Upper lobe of left lung (tissue), 6 donors: ENCODE results near the gene FHDC1. TPM values are rescaled to one million over a fixed set of nuclear protein-coding genes. Genes with fewer than 3 reads are reported as not detected.

Source experiments
- ATAC-seq, 2 donors: fragments of 200-7000 bp; cut with Tn5 transposase; one replicate each; pipeline ENCODE4 v1.9.1; 2022; ENCODE audit warnings: mild to moderate bottlenecking in 2 of 2, moderate library complexity in 2 of 2; ENCODE audit not compliant: low FRiP score in 2 of 2
- DNase-seq, 2 donors: peaks; one replicate each; pipeline ENCODE4 v3.0.0-alpha.2; 2019 to 2020
- H3K27ac ChIP-seq, 4 donors: fragments of 200-600 bp; sonication (generic); one replicate each; pipeline ENCODE4 v1.5.1; 2016 to 2019
- H3K27me3 ChIP-seq, 4 donors: fragments of 200-600 bp; sonication (generic); one replicate each; pipeline ENCODE4 v1.5.1; 2017 to 2019
- H3K36me3 ChIP-seq, 4 donors: fragments of 200-600 bp; sonication (generic); one replicate each; pipeline ENCODE4 v1.5.1; 2016 to 2019
- H3K4me1 ChIP-seq, 4 donors: fragments of 200-600 bp; sonication (generic); one replicate each; pipeline ENCODE4 v1.5.1; 2018 to 2019
- H3K4me3 ChIP-seq, 4 donors: fragments of 200-600 bp; sonication (generic); one replicate each; pipeline ENCODE4 v1.5.1; 2017 to 2019; ENCODE audit warnings: mild to moderate bottlenecking in 2 of 4, moderate library complexity in 1 of 4
- H3K9me3 ChIP-seq, 4 donors: fragments of 200-600 bp; sonication (generic); one replicate each; pipeline ENCODE4 v1.5.1; 2018 to 2019
- EP300 ChIP-seq, 4 donors: sonication (generic); formaldehyde crosslinking; IDR thresholded peaks; one replicate each; pipeline ENCODE4 v1.5.1; 2017; ENCODE audit warnings: antibody characterized with exemption in 4 of 4, control low read depth in 2 of 4
- POLR2A ChIP-seq, 4 donors: fragments of 450-650 bp; IDR thresholded peaks; one replicate each; pipeline ENCODE4 v1.5.1; 2016 to 2017; ENCODE audit warnings: antibody characterized with exemption in 4 of 4, mild to moderate bottlenecking in 2 of 4
- POLR2AphosphoS5 ChIP-seq, 2 donors: sonication (generic); formaldehyde crosslinking; IDR thresholded peaks; one replicate each; pipeline ENCODE4 v1.5.1; 2017; ENCODE audit warnings: antibody characterized with exemption in 2 of 2
- WGBS, 2 donors: methylation state at CpG; one replicate each; pipeline ENCODE4 v1.1.5; 2017 to 2018; 5-methylcytosine and 5-hydroxymethylcytosine counted together
- total RNA-seq, 6 donors: library from RNA; depleted of rRNA in 4 of 6; stranded (reverse); fragments of >200 nt in 4 of 6; gene quantifications; one replicate each; pipeline versions ENCODE4 v1.1.0 to v1.2.1, GENCODE V29; 2016 to 2021
- TF ChIP-seq, protein P1 (sequence below), 6 experiments: fragments of 450-650 bp in 4 of 6; fragments of 200-600 bp in 2 of 6; sonication (generic) in 2 of 6; IDR thresholded peaks; one replicate each; pipeline ENCODE4 v1.5.1; 2016 to 2019; ENCODE audit warnings: antibody characterized with exemption in 6 of 6
- donor health status: DM: no; HTN: no; CAD: no; lungs with moderate emphysema.
- donor health status: DM: no; HTN: yes; CAD: no; lungs with severe emphysema.

The FHDC1 gene, protein sequence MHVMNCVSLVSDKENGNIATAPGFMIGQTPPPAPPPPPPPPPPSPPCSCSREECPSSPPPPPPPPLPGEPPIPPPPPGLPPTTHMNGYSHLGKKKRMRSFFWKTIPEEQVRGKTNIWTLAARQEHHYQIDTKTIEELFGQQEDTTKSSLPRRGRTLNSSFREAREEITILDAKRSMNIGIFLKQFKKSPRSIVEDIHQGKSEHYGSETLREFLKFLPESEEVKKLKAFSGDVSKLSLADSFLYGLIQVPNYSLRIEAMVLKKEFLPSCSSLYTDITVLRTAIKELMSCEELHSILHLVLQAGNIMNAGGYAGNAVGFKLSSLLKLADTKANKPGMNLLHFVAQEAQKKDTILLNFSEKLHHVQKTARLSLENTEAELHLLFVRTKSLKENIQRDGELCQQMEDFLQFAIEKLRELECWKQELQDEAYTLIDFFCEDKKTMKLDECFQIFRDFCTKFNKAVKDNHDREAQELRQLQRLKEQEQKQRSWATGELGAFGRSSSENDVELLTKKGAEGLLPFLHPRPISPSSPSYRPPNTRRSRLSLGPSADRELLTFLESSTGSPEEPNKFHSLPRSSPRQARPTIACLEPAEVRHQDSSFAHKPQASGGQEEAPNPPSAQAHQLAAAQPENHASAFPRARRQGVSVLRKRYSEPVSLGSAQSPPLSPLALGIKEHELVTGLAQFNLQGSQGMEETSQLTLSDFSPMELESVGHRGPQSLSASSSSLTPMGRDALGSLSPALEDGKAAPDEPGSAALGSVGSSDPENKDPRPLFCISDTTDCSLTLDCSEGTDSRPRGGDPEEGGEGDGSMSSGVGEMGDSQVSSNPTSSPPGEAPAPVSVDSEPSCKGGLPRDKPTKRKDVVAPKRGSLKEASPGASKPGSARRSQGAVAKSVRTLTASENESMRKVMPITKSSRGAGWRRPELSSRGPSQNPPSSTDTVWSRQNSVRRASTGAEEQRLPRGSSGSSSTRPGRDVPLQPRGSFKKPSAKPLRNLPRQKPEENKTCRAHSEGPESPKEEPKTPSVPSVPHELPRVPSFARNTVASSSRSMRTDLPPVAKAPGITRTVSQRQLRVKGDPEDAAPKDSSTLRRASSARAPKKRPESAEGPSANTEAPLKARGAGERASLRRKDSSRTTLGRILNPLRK
- 10 to 100 TPM; 23.3 to 44.7 (median 29.7) TPM for total RNA-seq

DNA sequence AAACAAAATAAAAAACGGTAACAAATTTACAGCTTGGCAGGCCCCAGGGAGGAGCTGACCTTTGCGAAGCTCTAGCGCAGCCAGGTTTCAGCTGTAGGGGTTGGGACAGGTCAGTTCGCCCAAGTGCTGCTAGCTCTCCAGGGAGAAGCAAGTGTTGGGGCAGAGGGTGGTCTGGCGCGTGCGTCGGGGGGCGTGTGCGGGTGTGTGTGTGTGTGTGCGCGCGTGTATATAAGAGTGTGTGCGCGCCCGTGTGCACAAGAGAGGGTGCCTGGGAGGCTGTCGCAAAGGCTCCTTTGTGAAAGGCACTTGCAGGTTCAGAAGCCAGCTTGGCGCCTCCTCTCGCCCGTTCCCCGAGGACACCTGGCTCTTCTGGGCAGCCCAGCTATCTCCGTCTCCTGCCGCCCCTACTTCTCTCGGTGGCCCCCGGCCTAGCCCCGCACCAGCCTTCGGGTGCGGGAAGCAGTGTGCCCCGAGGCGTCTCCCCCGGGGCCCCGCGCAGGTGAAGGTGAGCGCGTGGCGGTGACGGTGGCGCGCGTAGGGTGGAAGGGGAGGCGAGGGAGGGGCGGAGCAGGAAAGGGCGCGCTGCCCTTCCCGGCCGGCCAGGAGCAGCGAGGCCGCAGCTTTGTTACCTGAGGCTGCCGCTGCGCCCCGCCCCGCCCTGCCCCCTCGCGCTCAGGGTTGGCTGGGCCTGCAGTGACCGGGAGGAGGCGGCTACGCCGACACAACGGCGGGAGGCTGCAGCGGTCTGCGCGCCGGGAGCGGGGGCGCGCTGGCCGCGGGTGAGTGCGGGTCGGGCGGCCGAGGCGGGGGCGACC is at the start of gene FHDC1:
Gene FHDC1, plus strand, starts transcription at position 693 of the 815 bp plus-strand sequence. CDS start 6,735 bp downstream, outside the sequence.
- Histone ChIP-seq H3K27ac (peak within 1 kb of the TSS; percentile 80 to 91 (median 82)), H3K36me3 (no peaks in the 10 kb centered on the region), H3K9me3 (no peaks in the 10 kb centered on the region), H3K4me3 (peak within 1 kb of the TSS; percentile 63 to 81 (median 76)), H3K4me1 (peaks cover 18 to 46% (median 30%) of the 10 kb centered on the region in 4 donors), H3K27me3 (peaks cover 0 to 16% (median 7%) of the 10 kb centered on the region in 4 donors)
- ATAC-seq, result peak; percentile 64 to 92
- 2 to 6% methylated on average over 14 to 65 of the region's 75 CpGs for WGBS, 2 donors
- TF ChIP-seq, protein P1, sequence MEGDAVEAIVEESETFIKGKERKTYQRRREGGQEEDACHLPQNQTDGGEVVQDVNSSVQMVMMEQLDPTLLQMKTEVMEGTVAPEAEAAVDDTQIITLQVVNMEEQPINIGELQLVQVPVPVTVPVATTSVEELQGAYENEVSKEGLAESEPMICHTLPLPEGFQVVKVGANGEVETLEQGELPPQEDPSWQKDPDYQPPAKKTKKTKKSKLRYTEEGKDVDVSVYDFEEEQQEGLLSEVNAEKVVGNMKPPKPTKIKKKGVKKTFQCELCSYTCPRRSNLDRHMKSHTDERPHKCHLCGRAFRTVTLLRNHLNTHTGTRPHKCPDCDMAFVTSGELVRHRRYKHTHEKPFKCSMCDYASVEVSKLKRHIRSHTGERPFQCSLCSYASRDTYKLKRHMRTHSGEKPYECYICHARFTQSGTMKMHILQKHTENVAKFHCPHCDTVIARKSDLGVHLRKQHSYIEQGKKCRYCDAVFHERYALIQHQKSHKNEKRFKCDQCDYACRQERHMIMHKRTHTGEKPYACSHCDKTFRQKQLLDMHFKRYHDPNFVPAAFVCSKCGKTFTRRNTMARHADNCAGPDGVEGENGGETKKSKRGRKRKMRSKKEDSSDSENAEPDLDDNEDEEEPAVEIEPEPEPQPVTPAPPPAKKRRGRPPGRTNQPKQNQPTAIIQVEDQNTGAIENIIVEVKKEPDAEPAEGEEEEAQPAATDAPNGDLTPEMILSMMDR (IDR thresholded peaks at IDR 0.05), result peak in 3 of 6 experiments; percentile 24 to 43 (median 31)
- TF ChIP-seq POLR2A (IDR thresholded peaks at IDR 0.05) (peak in 3 of 4 donors; percentile 62 to 90 (median 69)), EP300 (IDR thresholded peaks at IDR 0.05) (peak in 1 of 4 donors; percentile 17), POLR2AphosphoS5 (IDR thresholded peaks at IDR 0.05) (peak in 1 of 2 donors; percentile 72)
- peak; percentile 89 to 95 for DNase-seq

DNA sequence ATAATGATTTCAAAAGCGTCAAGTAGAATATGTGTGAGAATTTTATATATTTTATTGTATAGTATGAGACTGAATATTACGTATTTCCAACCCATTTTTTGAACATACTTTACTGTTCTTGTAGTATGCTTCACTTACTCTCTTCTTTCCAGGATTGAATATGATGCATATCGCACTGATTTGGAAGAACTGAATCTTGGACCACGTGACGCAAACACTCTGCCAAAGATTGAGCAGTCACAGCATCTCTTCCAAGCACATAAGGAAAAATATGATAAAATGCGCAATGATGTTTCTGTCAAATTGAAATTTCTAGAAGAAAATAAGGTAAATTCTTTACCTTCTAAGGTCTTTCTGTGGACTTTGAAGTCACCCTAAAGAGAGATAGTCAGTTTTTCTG is 48.1 kb upstream of the FHDC1 start:
- DNase-seq, result no peak

DNA sequence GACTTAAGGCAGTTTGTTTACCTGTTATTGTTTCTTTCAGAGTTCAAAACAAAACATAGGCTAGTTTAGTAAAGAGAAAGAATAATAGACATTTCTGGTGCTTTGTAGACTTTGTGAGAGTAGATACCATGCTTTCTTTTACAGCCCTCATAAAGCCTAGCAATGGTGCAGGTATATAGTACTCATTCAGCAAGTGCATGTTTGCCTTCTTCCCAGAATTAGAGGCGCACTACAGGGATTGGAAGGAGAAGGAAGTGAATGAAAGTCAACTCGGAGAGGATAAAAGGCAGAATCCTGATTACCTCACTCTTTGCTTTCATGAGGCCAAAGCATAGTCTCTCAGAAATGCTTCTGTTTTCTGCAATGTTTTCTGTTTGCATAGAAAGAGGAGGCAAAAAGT is 43.1 kb upstream of the FHDC1 start:
- TF ChIP-seq POLR2A (IDR thresholded peaks at IDR 0.05), result no peak
- H3K4me1 ChIP-seq, result no peaks in the 10 kb centered on the region
- peaks cover 0 to 30% (median 9%) of the 10 kb centered on the region in 4 donors for H3K36me3 ChIP-seq
- 62 to 78% methylated on average over 2 of the region's 2 CpGs for WGBS, 2 donors
- no peaks in the 10 kb centered on the region for H3K9me3 ChIP-seq
- H3K4me3 ChIP-seq, result no peak overlapping the region
- DNase-seq (no peak), ATAC-seq (no peak)
- H3K27ac ChIP-seq, result no peak overlapping the region
- H3K27me3 ChIP-seq, result no peaks in the 10 kb centered on the region

More for the DNA sequence above, 48.1 kb upstream of the FHDC1 start:
- TF ChIP-seq POLR2A (IDR thresholded peaks at IDR 0.05) (no peak), EP300 (IDR thresholded peaks at IDR 0.05) (no peak)
- TF ChIP-seq, protein P1 (IDR thresholded peaks at IDR 0.05), result no peak
- peaks cover 0 to 31% (median 12%) of the 10 kb centered on the region in 4 donors for H3K36me3 ChIP-seq
- no peaks in the 10 kb centered on the region for H3K9me3 ChIP-seq
- no peak overlapping the region for H3K27ac ChIP-seq
- H3K27me3 ChIP-seq, result no peaks in the 10 kb centered on the region
- no peak for ATAC-seq
- no peak overlapping the region for H3K4me3 ChIP-seq
- H3K4me1 ChIP-seq, result no peaks in the 10 kb centered on the region
- WGBS, 2 donors, result 92 to 95% methylated on average over 6 of the region's 6 CpGs

DNA sequence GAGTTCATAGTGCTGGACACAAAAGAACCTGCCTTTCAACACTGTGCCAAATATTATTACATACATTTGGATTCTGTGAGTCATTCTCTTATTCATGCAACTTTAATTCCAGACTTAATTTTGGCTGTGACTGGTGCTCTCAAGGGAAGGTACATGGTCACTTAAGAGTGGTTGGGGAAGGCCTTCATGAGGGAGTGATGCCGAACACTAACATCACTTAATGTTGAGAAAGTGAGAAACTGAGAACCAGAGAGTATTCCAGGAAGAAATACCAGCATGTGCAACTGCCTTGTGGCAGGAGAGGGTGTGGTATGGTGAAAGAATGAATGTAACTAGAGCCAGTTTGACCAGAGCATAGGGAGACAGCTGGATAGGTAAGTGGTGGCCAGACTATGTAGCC is 41.5 kb upstream of the FHDC1 start:
- Histone ChIP-seq H3K9me3 (no peaks in the 10 kb centered on the region), H3K27ac (no peak overlapping the region), H3K27me3 (no peaks in the 10 kb centered on the region), H3K4me3 (no peak overlapping the region), H3K36me3 (peaks cover 0 to 21% (median 5%) of the 10 kb centered on the region in 4 donors), H3K4me1 (no peaks in the 10 kb centered on the region)
- DNase-seq (no peak), ATAC-seq (no peak)
- WGBS, 2 donors, result 59 to 92% methylated on average over 1 of the region's 1 CpG
- TF ChIP-seq, protein P1 (IDR thresholded peaks at IDR 0.05), result no peak
- TF ChIP-seq POLR2A (IDR thresholded peaks at IDR 0.05), result no peak
- no peak for TF ChIP-seq EP300 (IDR thresholded peaks at IDR 0.05)
- TF ChIP-seq POLR2AphosphoS5 (IDR thresholded peaks at IDR 0.05), result no peak
